OCI-LY7 (cell line): Measurements from ENCODE around the gene ARRDC3. TPM values are rescaled to one million over a fixed set of nuclear protein-coding genes. Genes with fewer than 3 reads are reported as not detected.

Experiments used
- BruUV-seq: library from RNA; stranded (reverse); fragments of 400-500 nt; replicated peaks from 2 replicates; lab custom pipeline; 2021; lab: Mats Ljungman, UMichigan
- CTCF ChIA-PET: fragments of 300-600 bp; sonication (Branson Sonifier 250); formaldehyde crosslinking; loops from one replicate; lab custom pipeline; 2022; ENCODE audit warnings: antibody characterized with exemption; ENCODE audit not compliant: unreplicated experiment; lab: Charles Lee
- POLR2A ChIA-PET: fragments of 300-600 bp; sonication (Branson Sonifier 250); formaldehyde crosslinking; loops from one replicate; lab custom pipeline; 2022; ENCODE audit warnings: antibody characterized with exemption; lab: Charles Lee
- DNase-seq: peaks from one replicate; pipeline ENCODE4 v3.0.0-alpha.2; 2015; ENCODE audit warnings: low spot score
- H2AFZ ChIP-seq: fragments of 200-600 bp; sonication (generic), shearing (Covaris generic); 2 replicates; pipeline ENCODE4 v1.6.1; 2014; ENCODE audit warnings: mild to moderate bottlenecking, antibody characterized with exemption, low read length, moderate library complexity
- H3K27ac ChIP-seq: fragments of 200-600 bp; sonication (generic); 2 replicates; pipeline ENCODE4 v1.5.1; 2014; ENCODE audit warnings: mixed run types, low read depth, mild to moderate bottlenecking, moderate library complexity, low read length, inconsistent platforms; ENCODE audit not compliant: poor library complexity, severe bottlenecking
- H3K36me3 ChIP-seq: fragments of 200-600 bp; sonication (generic); 2 replicates; pipeline ENCODE4 v1.6.1; 2014; ENCODE audit warnings: mild to moderate bottlenecking, antibody characterized with exemption, low read length, moderate library complexity, mixed read lengths; ENCODE audit not compliant: insufficient read depth
- H3K4me1 ChIP-seq: fragments of 200-600 bp; sonication (generic); 2 replicates; pipeline ENCODE4 v1.5.1; 2014; ENCODE audit warnings: mild to moderate bottlenecking, low read length; ENCODE audit not compliant: insufficient read depth, poor library complexity, severe bottlenecking
- H3K4me2 ChIP-seq: fragments of 200-600 bp; sonication (generic); 2 replicates; pipeline ENCODE4 v1.6.1; 2014; ENCODE audit warnings: mild to moderate bottlenecking, low read length
- H3K4me3 ChIP-seq: fragments of 200-600 bp; sonication (generic); 2 replicates; pipeline ENCODE4 v1.5.1; 2014; ENCODE audit warnings: mild to moderate bottlenecking, low read depth, low read length; ENCODE audit not compliant: poor library complexity, severe bottlenecking
- H3K79me2 ChIP-seq: fragments of 200-600 bp; sonication (generic); 2 replicates; pipeline ENCODE4 v1.6.1; 2016; ENCODE audit warnings: low read depth, mild to moderate bottlenecking, low read length, moderate library complexity, mixed read lengths; ENCODE audit not compliant: insufficient read depth
- H3K9me2 ChIP-seq: fragments of 200-600 bp; sonication (generic); 2 replicates; pipeline ENCODE4 v1.6.1; 2016; ENCODE audit warnings: mild to moderate bottlenecking, low read length, mixed read lengths; ENCODE audit not compliant: insufficient read depth
- H3K9me3 ChIP-seq: fragments of 200-600 bp; sonication (generic); 2 replicates; pipeline ENCODE4 v1.6.1; 2014; ENCODE audit warnings: mild to moderate bottlenecking, mixed run types, low read length, mixed read lengths
- H4K20me1 ChIP-seq: fragments of 200-600 bp; sonication (generic); 2 replicates; pipeline ENCODE4 v1.6.1; 2014; ENCODE audit warnings: mild to moderate bottlenecking, antibody characterized with exemption, low read length, moderate library complexity, mixed read lengths; ENCODE audit not compliant: insufficient read depth
- CTCF ChIP-seq: fragments of 200-600 bp; sonication (generic); conservative IDR thresholded peaks from 2 replicates; pipeline ENCODE4 v1.5.1; 2014; ENCODE audit warnings: mild to moderate bottlenecking, antibody characterized with exemption, low read length, moderate library complexity, mixed read lengths
- EZH2phosphoT487 ChIP-seq: fragments of 200-600 bp; sonication (generic); IDR thresholded peaks from 2 replicates; pipeline ENCODE4 v1.6.1; 2018; ENCODE audit warnings: low read depth, borderline replicate concordance, mild to moderate bottlenecking, mixed run types, antibody characterized with exemption, low read length, moderate library complexity, mixed read lengths
- intact Hi-C: fragments of 100-400 bp; cut with micrococcal nuclease; formaldehyde crosslinking; loops from one replicate; pipeline ENCODE4 v1.10.0; 2022; ENCODE audit not compliant: unreplicated experiment
- total RNA-seq, 2 experiments: library from RNA; depleted of rRNA in 1 of 2; stranded (reverse); fragments of >200 nt in 1 of 2; shearing (Covaris generic) in 1 of 2; gene quantifications; 2 replicates each; pipeline ENCODE4 v1.2.3, GENCODE V29; 2014 to 2022

ARRDC3 gene
- total RNA-seq, 2 experiments from 2014 or later, result 30.0 to 30.6 TPM

DNA sequence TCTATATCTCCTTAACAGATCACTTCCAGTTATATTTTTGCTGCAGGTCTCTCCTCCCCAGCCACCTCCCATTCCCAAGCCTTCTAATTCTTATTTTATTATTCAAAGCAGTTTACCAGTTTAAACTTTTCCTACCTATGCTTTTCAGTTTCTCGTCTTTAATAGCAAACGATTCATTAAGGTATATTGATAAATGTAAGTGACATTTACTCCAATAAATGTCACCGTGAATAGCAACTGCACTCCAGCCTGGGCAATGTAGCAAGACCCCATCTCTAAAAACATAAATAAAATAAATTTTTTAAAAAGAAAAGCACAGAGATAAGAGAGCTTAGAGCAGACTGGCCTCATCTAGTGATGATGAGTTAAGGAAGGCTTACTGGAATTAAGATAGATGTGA lies 42.6 kb downstream of the ARRDC3 start:
- Histone ChIP-seq H3K4me3 (no peak overlapping the region), H3K4me2 (no peak overlapping the region), H4K20me1 (no peaks in the 10 kb centered on the region), H3K79me2 (no peaks in the 10 kb centered on the region), H3K27ac (no peak overlapping the region), H3K9me3 (no peaks in the 10 kb centered on the region), H2AFZ (no peak overlapping the region), H3K9me2 (no peaks in the 10 kb centered on the region), H3K36me3 (no peaks in the 10 kb centered on the region), H3K4me1 (no peaks in the 10 kb centered on the region)
- ChIA-PET POLR2A (interaction anchor here (0.6 to 1.5 kb wide), 3 partner anchors 10 to 43 kb away, joined by 4 to 6 read pairs (median 5); partner anchors contain the start of gene ARRDC3), CTCF (no interaction called here)
- no TSS peak for BruUV-seq
- TF ChIP-seq CTCF, result no peak
- TF ChIP-seq EZH2phosphoT487, result no peak
- no peak for DNase-seq
- intact Hi-C loops, result no loop called here

- no TSS peak for BruUV-seq
Observed at GRCh38 chr5:91339063-91339705, 43.9 kb downstream of the ARRDC3 start.

More at GRCh38 chr5:91339063-91339705, 43.9 kb downstream of the ARRDC3 start:
- Histone ChIP-seq H3K79me2 (no peaks in the 10 kb centered on the region), H3K9me3 (no peaks in the 10 kb centered on the region), H3K4me1 (no peaks in the 10 kb centered on the region), H3K4me2 (no peak overlapping the region), H3K27ac (no peak overlapping the region), H3K36me3 (no peaks in the 10 kb centered on the region), H3K9me2 (no peaks in the 10 kb centered on the region), H3K4me3 (no peak overlapping the region), H4K20me1 (no peaks in the 10 kb centered on the region), H2AFZ (no peak overlapping the region)
- ChIA-PET CTCF (no interaction called here), POLR2A (no interaction called here)
- intact Hi-C loops, result no loop called here
- no peak for DNase-seq
- no peak for TF ChIP-seq CTCF
- no peak for TF ChIP-seq EZH2phosphoT487
